ENCODE data around the gene FRY.

GRCh38 chr13:32041429-32041828 lies 9.9 kb downstream of the FRY start:
- TF ChIP-seq CTCF (IDR thresholded peaks at IDR 0.05) (no peak), POLR2A (IDR thresholded peaks at IDR 0.05) (no peak)
